WTC11 (cell line): ENCODE measurements around the gene DOCK8.

Experiments used
- ESRRA ChIP-seq: sonication (generic); formaldehyde crosslinking; IDR thresholded peaks from 2 replicates; pipeline ENCODE4 v1.8.1; 2022; ENCODE audit warnings: mild to moderate bottlenecking, missing genetic modification reagents, borderline replicate concordance
- FOXP1 ChIP-seq: sonication (generic); formaldehyde crosslinking; IDR thresholded peaks from 2 replicates; pipeline ENCODE4 v1.8.0; 2022; ENCODE audit warnings: missing genetic modification reagents, mild to moderate bottlenecking, moderate library complexity, borderline replicate concordance
- RELA ChIP-seq: sonication (generic); formaldehyde crosslinking; IDR thresholded peaks from 2 replicates; pipeline ENCODE4 v1.8.1; 2022; ENCODE audit warnings: missing genetic modification reagents, mild to moderate bottlenecking, borderline replicate concordance
- SMAD4 ChIP-seq: sonication (generic); formaldehyde crosslinking; IDR thresholded peaks from 2 replicates; pipeline ENCODE4 v1.8.0; 2022; ENCODE audit warnings: mild to moderate bottlenecking, missing genetic modification reagents
- SP1 ChIP-seq: sonication (generic); formaldehyde crosslinking; conservative IDR thresholded peaks from 2 replicates; pipeline ENCODE4 v1.8.1; 2022; ENCODE audit warnings: missing genetic modification reagents
- ZNF263 ChIP-seq: sonication (generic); formaldehyde crosslinking; IDR thresholded peaks from 2 replicates; pipeline ENCODE4 v1.8.1; 2022; ENCODE audit warnings: low read depth, mild to moderate bottlenecking, moderate library complexity, missing genetic modification reagents
- TF ChIP-seq, protein P1 (sequence below): sonication (generic); formaldehyde crosslinking; IDR thresholded peaks from 2 replicates; pipeline ENCODE4 v1.8.0; 2022; ENCODE audit warnings: mild to moderate bottlenecking, missing genetic modification reagents
- TF ChIP-seq, protein P2 (sequence below): sonication (generic); formaldehyde crosslinking; IDR thresholded peaks from 2 replicates; pipeline ENCODE4 v1.8.1; 2022; ENCODE audit warnings: low read depth, missing genetic modification reagents, borderline replicate concordance
- TF ChIP-seq, protein P3 (sequence below): sonication (generic); formaldehyde crosslinking; IDR thresholded peaks from 2 replicates; pipeline ENCODE4 v1.8.1; 2022; ENCODE audit warnings: low read depth, mild to moderate bottlenecking, moderate library complexity, missing genetic modification reagents, borderline replicate concordance
- TF ChIP-seq, protein P4 (sequence below): fragments of 200-600 bp; IDR thresholded peaks from 2 replicates; pipeline ENCODE4 v1.8.0; 2022; ENCODE audit warnings: antibody characterized with exemption
- TF ChIP-seq, protein P5 (sequence below): sonication (generic); formaldehyde crosslinking; IDR thresholded peaks from 2 replicates; pipeline ENCODE4 v1.8.1; 2023; ENCODE audit warnings: mild to moderate bottlenecking, missing genetic modification reagents
- TF ChIP-seq, protein P6 (sequence below): sonication (generic); formaldehyde crosslinking; IDR thresholded peaks from 2 replicates; pipeline ENCODE4 v1.8.1; 2022; ENCODE audit warnings: mild to moderate bottlenecking, missing genetic modification reagents, moderate library complexity, borderline replicate concordance
- TF ChIP-seq, protein P7 (sequence below): sonication (generic); formaldehyde crosslinking; IDR thresholded peaks from 2 replicates; pipeline ENCODE4 v1.8.1; 2023; ENCODE audit warnings: mild to moderate bottlenecking, missing genetic modification reagents, moderate library complexity

DNA sequence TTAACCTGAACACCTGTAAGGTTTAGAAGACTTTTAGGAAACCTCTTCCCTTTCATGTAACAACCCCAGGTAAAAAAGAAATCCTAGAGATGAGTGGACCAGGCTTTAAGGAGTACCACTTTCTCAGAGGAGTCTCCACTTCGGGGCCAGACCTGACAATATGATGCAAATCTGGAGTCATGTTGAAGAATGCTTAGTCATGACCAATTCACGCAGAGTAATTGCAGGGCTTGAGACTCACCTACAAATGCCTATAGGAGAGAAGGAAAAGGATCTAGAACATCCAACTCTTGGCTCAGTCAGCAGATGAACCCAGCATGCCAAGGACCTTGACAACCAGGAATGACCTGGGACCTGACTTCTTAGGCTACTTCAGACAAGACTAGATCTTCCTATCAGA is 235.4 kb downstream of the DOCK8 start:
- TF ChIP-seq, protein P1, sequence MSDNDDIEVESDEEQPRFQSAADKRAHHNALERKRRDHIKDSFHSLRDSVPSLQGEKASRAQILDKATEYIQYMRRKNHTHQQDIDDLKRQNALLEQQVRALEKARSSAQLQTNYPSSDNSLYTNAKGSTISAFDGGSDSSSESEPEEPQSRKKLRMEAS (CRISPR knock-in tag) = no peak
- TF ChIP-seq, protein P2, sequence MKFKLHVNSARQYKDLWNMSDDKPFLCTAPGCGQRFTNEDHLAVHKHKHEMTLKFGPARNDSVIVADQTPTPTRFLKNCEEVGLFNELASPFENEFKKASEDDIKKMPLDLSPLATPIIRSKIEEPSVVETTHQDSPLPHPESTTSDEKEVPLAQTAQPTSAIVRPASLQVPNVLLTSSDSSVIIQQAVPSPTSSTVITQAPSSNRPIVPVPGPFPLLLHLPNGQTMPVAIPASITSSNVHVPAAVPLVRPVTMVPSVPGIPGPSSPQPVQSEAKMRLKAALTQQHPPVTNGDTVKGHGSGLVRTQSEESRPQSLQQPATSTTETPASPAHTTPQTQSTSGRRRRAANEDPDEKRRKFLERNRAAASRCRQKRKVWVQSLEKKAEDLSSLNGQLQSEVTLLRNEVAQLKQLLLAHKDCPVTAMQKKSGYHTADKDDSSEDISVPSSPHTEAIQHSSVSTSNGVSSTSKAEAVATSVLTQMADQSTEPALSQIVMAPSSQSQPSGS (CRISPR knock-in tag) = no peak
- no peak for TF ChIP-seq SMAD4 (CRISPR knock-in tag)
- TF ChIP-seq ZNF263 (CRISPR knock-in tag) = no peak
- TF ChIP-seq, protein P3, sequence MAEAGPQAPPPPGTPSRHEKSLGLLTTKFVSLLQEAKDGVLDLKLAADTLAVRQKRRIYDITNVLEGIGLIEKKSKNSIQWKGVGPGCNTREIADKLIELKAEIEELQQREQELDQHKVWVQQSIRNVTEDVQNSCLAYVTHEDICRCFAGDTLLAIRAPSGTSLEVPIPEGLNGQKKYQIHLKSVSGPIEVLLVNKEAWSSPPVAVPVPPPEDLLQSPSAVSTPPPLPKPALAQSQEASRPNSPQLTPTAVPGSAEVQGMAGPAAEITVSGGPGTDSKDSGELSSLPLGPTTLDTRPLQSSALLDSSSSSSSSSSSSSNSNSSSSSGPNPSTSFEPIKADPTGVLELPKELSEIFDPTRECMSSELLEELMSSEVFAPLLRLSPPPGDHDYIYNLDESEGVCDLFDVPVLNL = no peak
- TF ChIP-seq ESRRA = no peak
- TF ChIP-seq, protein P4, sequence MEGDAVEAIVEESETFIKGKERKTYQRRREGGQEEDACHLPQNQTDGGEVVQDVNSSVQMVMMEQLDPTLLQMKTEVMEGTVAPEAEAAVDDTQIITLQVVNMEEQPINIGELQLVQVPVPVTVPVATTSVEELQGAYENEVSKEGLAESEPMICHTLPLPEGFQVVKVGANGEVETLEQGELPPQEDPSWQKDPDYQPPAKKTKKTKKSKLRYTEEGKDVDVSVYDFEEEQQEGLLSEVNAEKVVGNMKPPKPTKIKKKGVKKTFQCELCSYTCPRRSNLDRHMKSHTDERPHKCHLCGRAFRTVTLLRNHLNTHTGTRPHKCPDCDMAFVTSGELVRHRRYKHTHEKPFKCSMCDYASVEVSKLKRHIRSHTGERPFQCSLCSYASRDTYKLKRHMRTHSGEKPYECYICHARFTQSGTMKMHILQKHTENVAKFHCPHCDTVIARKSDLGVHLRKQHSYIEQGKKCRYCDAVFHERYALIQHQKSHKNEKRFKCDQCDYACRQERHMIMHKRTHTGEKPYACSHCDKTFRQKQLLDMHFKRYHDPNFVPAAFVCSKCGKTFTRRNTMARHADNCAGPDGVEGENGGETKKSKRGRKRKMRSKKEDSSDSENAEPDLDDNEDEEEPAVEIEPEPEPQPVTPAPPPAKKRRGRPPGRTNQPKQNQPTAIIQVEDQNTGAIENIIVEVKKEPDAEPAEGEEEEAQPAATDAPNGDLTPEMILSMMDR = no peak
- TF ChIP-seq, protein P5, sequence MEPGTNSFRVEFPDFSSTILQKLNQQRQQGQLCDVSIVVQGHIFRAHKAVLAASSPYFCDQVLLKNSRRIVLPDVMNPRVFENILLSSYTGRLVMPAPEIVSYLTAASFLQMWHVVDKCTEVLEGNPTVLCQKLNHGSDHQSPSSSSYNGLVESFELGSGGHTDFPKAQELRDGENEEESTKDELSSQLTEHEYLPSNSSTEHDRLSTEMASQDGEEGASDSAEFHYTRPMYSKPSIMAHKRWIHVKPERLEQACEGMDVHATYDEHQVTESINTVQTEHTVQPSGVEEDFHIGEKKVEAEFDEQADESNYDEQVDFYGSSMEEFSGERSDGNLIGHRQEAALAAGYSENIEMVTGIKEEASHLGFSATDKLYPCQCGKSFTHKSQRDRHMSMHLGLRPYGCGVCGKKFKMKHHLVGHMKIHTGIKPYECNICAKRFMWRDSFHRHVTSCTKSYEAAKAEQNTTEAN (CRISPR knock-in tag) = no peak
- no peak for TF ChIP-seq FOXP1 (CRISPR knock-in tag)
- TF ChIP-seq SP1 = no peak
- TF ChIP-seq, protein P6, sequence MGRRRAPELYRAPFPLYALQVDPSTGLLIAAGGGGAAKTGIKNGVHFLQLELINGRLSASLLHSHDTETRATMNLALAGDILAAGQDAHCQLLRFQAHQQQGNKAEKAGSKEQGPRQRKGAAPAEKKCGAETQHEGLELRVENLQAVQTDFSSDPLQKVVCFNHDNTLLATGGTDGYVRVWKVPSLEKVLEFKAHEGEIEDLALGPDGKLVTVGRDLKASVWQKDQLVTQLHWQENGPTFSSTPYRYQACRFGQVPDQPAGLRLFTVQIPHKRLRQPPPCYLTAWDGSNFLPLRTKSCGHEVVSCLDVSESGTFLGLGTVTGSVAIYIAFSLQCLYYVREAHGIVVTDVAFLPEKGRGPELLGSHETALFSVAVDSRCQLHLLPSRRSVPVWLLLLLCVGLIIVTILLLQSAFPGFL (CRISPR knock-in tag) = no peak
- TF ChIP-seq RELA (CRISPR knock-in tag) = no peak
- TF ChIP-seq, protein P7, sequence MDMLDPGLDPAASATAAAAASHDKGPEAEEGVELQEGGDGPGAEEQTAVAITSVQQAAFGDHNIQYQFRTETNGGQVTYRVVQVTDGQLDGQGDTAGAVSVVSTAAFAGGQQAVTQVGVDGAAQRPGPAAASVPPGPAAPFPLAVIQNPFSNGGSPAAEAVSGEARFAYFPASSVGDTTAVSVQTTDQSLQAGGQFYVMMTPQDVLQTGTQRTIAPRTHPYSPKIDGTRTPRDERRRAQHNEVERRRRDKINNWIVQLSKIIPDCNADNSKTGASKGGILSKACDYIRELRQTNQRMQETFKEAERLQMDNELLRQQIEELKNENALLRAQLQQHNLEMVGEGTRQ (CRISPR knock-in tag) = no peak
